ENCODE results near the gene FOXP1.

GRCh38 chr3:71451812-71452211 is 131.7 kb downstream of the FOXP1 start:
- TF ChIP-seq, protein P1, sequence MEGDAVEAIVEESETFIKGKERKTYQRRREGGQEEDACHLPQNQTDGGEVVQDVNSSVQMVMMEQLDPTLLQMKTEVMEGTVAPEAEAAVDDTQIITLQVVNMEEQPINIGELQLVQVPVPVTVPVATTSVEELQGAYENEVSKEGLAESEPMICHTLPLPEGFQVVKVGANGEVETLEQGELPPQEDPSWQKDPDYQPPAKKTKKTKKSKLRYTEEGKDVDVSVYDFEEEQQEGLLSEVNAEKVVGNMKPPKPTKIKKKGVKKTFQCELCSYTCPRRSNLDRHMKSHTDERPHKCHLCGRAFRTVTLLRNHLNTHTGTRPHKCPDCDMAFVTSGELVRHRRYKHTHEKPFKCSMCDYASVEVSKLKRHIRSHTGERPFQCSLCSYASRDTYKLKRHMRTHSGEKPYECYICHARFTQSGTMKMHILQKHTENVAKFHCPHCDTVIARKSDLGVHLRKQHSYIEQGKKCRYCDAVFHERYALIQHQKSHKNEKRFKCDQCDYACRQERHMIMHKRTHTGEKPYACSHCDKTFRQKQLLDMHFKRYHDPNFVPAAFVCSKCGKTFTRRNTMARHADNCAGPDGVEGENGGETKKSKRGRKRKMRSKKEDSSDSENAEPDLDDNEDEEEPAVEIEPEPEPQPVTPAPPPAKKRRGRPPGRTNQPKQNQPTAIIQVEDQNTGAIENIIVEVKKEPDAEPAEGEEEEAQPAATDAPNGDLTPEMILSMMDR (IDR thresholded peaks at IDR 0.05; ENCODE audit: poor library complexity): no peak
- TF ChIP-seq EZH2 (IDR thresholded peaks at IDR 0.05; ENCODE audit: borderline replicate concordance): no peak
- no peak for TF ChIP-seq EZH2phosphoT487 (IDR thresholded peaks at IDR 0.05; ENCODE audit: low read depth, severe bottlenecking, unreplicated experiment)
